Umbilical cord (tissue), 2 donors: ENCODE results near the gene CCDC34. TPM values are rescaled to one million over a fixed set of nuclear protein-coding genes. Genes with fewer than 3 reads are reported as not detected.
A peak's percentile ranks its signal among the peaks of the same experiment; 100 is the strongest.

ENCODE experiments used
- DNase-seq: peaks from one replicate; pipeline ENCODE4 v3.0.0-alpha.2; 2015; ENCODE audit warnings: low spot score
- total RNA-seq: library from RNA; depleted of rRNA; stranded (reverse); fragments of >200 nt; gene quantifications from one replicate; pipeline ENCODE4 v1.2.3, GENCODE V29; 2014; ENCODE audit warnings: low replicate concordance; ENCODE audit not compliant: insufficient read depth

CCDC34 gene, protein sequence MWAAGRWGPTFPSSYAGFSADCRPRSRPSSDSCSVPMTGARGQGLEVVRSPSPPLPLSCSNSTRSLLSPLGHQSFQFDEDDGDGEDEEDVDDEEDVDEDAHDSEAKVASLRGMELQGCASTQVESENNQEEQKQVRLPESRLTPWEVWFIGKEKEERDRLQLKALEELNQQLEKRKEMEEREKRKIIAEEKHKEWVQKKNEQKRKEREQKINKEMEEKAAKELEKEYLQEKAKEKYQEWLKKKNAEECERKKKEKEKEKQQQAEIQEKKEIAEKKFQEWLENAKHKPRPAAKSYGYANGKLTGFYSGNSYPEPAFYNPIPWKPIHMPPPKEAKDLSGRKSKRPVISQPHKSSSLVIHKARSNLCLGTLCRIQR
- total RNA-seq = 9.4 TPM

DNA sequence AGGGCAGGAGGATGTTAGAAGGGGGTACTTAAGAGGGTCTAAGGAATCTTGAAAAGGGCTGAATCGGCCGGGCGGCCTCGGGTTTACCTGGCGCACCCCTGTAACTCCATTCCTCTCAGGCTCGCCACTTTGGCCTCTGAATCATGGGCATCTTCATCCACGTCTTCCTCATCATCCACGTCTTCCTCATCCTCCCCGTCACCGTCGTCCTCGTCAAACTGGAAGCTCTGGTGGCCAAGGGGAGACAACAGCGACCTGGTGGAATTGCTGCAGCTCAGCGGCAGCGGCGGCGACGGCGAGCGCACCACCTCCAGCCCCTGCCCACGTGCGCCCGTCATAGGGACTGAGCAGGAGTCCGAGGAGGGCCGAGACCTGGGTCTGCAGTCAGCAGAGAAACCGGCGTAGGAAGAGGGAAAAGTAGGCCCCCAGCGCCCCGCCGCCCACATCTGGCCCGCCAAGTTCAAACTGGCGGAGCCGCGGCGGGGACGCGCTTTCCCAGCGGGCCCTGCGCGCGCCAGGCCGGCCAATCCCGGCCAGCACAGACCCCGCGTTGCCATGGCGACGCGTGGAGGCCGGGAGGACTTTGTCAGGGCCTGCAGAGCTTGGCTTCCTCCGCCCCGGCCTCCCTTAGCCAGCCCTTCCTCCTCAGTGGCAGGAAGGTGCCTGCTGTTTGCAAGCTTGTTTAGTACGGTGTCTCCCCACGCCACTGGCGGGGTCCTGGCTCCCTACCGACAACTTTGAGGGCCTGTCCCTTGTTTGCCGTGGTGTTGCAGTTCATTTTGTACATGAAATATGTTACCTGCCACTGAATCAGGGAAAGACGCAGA is at the start of gene CCDC34:
TSS of gene CCDC34 (minus strand) at position 467 of the 827 bp plus-strand sequence. CDS start at position 446, 21 bp downstream.
- peak; percentile 97 for DNase-seq

DNA sequence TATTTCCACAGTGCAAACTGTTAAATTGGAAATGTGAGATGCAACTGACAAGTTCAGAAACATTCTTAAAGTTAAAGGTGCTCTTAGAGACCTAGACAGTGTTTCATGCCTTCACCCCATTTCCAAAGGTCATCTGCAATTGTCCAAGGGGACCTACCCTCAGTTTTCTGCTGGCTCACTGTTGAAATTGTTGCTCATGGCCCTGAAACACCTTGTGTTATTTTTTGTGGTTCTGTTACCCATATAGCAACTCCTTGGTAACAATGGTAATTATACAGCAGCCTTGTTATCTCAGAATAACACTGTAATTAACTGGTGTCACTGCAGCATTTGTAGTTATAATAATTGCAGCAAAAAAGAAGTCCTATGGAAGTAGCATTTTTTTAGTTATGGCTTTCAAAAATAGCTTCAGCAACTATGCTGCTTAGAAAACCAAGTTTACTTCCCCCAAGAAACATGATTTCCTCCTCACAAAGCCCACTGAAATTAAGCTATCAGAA is 49.2 kb upstream of the CCDC34 start:
- no peak for DNase-seq

DNA sequence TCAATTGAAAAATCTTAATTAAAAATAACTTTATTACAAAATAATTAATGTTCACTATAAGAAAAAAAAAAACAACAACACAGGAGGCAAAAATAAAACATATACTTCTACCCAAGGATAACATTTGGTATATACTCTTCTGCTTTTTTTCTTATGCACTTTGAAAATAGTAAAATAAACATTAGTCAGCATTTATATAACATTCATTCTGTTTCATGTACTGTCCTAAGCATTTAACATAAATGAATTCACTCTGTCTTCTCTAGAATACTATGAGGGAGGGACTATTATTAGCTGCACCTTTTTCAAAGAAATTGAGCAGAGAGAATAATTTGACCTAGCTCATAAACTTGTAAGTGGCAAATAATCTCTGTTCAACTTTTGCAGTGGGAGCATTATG is 48.3 kb upstream of the CCDC34 start:
- no peak for DNase-seq

DNA sequence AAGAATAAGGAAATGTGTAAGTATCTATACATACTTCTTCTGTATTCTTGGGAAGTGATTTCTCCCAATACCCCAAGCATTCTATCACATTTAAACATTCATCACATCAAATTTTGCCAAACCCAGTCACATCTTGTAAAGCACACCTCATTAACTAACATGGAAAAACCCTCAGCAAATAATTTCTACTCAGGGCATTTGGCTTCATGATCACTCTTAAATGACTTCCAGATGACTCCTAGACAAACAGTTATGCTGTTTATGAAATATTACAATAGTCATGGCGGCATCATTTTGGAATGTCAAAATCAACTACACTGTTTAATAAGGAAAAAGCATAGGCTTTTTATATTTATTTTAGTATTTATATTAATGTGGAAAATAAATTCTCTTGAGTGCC is 47.3 kb upstream of the CCDC34 start:
- DNase-seq = no peak

DNA sequence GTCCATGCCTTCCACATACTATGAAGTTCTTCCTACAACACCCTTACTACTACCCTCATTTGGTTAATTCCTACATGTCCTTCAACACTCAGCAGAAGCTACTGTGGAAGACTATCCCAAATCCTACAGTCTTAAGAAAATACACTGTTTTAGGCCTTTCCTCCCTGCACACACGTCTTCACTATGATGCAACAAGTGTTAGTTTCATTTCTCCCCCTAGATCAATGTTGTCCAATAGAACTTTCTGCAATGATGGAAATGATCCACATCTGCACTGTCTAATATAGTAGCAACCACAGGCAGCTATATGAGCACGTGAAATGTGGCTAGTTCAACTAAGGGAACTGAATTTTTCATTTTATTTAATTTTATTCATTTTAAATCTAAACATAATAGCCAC is 46.7 kb upstream of the CCDC34 start:
- no peak for DNase-seq

DNA sequence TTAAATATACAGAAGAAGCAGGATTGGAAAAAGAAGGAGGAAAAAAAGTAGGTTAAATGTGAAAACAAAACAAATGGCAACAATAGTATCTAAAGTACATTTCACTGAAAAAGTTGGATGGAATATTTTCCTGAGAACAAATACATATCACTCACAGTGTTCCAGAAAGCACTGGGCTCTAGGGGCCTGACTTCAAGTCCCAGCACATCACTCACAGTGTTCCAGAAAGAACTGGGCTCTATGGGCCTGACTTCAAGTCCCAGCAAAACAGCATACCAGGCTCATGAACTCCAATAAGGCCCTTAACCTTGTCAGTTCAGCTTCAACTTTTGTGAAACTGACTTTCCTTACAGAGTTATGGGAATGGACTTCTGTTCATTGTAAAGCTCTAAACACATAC is 46.0 kb upstream of the CCDC34 start:
- no peak for DNase-seq

DNA sequence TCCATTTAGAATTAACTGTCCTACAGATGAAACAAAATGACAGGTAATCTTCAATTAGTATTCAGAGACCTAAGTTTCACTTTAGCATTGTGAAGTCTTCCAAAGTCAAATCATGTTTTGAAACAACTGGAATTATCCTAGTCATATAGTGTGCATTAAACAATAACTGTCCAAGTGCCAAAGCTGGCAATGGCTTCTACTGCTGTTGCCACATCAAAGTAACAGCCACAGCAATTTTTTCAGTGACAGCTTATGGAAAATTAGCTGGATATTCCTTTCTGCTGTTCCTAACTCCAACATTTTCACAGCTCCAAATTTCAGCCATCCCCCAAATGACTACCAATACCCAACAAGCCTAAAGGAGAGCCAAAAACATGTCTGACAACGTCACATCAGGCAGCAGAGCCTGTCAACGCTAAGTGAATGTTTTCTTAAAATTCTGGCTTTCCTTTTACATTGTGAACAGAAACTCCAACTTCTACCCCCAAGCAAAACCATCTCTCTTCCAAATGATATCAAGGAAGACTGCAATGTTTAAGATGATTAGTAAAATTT is 45.3 kb upstream of the CCDC34 start:
- DNase-seq = no peak

DNA sequence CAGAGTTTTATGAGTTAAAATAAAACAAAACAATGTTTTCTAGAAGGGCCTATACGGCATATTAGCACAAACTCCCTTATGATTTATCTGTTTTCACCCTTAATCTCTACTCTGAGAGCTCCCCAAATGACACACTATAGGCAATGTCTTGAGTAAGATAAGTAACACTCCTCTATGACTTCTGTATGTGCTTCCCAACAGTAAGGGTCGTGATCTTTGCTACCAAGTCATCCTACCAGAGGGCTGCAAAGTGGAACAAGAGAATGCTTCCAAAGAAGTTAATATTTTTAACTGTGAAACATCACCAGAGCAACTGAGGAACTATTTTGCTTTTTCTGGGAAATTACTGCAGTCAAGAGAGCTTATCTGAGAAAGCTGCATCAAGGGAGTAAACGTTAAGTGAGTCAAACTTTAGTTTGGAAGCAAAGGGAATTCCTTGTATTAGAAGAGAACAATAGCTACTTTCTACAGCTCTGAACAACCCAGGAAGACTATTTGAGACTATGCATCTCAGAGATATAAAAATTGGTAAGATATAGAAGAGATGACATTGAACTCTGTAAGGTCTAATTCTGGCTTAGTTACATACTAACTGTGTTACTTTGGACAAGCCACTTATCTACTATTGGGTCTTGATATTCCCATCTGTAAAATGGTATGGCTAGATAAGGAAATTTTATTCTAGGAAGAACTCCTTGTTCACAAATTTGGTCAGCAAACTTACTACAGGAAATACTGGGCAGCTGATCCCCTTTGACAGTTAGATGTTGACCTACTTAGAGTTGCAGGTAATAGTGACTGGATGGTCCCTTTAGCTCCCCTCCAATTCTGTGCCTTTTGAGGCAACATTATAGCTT is 43.7 kb upstream of the CCDC34 start:
- DNase-seq = no peak

DNA sequence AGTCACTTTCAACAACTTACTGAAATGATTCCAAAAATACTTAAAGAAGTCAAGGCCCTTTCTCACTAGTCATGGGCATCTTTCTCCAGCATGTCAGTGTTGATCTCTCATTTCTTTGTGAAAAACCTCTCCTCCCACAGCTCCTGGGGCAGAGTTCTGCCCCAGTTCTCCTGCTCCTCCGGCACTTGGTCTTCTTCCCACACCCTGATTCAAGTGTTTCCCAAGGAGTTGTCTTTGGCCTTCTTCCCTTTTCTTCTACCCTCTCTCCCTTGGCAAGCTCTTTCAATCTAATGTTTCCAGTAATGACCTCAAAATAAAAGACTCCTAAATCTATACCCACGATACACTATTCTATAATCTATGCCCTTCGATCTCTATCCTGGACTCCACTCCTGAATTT is 42.1 kb upstream of the CCDC34 start:
- DNase-seq = no peak

DNA sequence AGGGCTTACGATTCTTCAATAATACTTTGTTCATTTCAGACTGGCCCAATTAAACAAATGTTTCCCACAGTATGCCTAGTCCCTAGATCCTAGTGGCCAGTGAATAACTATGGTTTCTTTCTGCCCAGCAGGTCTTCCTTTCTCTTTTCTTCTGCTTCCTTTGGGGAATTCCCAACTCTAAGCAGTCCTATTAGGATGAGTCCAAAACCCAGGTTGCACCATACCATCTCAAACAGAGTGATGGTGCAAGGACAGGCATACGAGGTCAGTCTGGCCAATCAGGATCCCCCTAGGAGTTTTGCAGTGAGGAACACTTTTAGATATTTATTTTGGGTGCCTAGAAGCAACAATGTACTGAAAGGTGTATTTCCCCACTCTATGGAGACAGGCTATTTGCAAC is 41.4 kb upstream of the CCDC34 start:
- DNase-seq = no peak

DNA sequence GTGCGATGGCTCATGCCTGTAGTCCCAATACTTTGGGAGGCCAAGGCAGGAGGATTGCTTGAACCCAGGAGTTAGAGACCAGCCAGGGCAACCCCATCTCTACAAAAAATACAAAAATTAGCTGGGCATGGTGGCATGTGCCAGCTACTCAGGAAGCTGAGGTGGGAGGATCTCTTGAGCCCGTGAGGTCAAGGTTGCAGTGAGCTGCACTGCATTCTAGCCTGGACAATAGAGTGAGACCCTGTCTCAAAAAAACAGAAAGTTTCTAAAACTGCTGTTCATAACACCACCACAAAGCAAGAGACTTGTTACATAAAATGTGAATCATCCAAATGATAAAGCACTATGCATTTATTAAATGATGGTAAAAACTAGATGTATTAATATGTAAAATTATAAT is 40.2 kb upstream of the CCDC34 start:
- DNase-seq = no peak

DNA sequence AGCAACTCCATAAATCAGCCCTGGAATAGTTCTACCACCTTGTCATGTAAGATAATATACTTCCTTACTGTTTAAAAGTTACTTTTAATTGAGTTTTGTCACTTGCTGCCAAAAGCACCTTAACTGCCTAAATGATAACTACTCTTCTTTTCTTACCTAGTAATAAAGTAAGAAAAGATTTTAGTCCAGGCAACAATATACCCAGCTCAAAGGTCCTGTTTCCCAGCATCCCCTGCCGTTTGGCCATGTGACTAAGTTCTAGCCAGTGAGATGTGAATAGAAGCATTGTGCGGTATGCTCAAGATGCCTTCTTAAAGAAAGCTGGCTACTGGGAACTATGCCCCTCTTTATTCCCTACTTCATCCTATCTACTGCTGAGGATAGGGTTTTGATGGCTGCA is 39.4 kb upstream of the CCDC34 start:
- DNase-seq = no peak

DNA sequence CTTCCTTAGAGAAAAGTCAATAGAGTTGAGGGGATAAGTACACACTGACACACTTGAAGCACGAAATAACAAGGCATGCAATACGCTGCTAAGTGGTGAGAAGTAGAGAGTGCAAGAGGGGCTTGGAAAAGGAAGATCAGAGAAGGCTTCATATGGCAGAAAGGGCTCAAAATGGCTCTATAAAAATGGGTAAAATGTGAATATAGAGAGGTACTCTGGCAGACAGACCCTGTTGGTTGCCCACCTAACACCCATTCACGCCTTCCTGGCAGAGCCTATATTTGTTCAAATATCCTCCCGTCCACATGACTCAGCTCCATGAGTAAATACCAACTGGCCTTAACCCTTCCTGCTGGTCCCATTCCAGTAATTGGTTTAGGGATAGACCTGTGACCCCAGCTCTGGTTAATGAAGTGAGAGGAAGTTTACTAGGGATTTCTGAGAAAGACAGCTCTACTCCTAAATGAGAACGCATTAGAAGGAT is 38.9 kb upstream of the CCDC34 start:
- DNase-seq = no peak

DNA sequence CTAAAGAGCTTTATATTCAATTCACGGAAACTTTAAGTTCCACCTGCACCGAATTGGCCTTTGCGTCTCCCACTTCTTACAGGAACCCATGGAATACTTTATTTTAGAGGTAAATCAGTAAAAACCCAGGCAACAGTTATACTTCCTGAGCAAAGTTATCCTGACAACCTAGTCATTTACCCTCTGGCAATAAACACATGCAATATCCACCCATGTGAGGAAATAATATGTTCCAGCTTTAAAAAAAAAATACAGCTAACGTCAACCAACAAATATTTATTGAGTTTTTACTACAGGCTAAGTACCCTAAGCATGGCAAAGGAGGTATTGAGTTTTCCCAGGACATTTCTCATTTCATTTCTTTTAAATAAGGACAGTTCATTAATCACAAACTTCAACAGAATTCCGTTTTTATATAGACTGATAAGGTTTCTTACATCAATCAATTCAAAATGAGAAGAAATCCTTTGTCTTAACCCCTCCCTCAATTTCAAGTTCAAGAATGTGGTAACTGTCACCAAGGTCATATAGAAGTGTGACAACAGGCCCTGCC is 38.3 kb upstream of the CCDC34 start:
- no peak for DNase-seq

DNA sequence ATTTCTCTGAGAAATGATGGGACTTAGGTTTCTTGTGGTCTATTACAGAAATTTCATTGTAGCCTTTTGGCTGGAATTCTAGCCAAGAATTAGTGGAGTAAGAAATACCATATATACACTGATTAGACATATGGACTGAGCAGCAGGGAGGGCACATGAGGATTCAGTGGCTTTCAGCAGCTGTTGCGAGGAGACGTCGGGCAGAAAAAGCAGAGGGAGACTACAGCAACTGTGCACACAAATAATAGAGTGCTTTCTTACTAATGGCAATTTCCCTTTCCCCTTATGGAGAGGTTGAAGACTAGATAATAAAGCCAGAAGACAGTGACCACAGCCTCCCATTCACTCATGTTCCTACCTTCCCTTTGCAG is 35.4 kb upstream of the CCDC34 start:
- DNase-seq = no peak

DNA sequence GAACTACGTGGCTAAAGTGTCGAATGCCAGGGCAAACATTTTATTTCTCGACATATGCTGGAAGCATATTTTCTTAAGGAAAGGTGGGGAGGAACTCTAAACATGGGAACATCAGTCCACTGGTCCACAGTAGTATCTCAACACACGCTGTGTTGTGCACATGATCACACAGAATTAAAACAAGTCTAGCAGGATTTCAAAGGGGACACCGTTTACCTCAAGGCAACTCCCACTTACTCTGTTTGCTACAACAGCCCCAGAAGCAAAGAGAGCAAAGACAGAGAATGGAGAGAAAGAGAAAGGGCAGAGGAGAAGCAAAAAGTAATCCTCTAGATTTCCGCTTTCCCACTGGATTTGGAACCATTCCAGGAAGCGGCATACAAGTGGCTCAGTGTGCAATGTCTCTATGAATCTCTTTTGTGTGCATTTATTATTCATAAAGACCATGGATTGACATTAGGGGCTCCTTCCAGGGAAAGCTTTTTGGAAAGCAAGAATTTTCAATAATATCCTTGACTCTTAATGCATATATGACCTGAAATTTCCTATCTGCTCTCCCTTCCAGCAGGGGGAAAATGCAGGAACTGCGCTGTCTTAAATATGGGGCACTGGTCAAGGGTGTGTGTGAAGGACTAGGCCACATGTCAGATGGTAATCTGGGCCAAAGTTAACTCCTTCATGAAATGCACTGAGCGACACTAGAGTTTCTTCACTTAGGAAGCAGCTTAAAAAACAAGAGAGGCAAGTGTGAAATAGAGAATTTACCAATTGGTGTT is 34.8 kb upstream of the CCDC34 start:
- DNase-seq = peak; percentile 40

DNA sequence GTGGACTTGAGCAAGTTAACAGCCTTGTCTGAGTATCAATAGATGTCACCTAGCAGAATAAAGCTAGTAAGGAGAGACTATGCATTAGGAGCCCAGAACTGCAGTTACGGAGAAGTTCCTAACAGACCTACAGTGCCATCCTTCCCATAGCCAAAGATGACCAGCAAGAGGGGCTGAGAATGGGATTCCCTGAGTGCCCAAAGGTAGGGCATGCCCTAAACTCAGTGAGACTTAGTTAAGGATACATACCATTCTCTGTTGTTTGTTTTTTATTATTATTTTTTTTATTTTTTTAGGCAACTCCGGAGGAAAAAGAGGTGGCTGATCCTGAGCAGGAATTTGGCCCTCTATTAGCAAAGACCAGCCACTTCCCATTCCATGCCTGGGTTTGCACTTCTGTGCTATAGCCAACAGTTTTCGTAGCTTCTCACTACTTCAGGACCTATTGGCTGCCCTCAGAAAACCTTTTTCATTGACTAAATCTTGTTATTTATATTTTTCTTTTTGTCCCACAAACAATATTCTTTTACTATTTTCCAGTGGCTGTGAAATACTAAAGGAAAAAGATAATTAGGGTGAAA is 33.3 kb upstream of the CCDC34 start:
- no peak for DNase-seq

DNA sequence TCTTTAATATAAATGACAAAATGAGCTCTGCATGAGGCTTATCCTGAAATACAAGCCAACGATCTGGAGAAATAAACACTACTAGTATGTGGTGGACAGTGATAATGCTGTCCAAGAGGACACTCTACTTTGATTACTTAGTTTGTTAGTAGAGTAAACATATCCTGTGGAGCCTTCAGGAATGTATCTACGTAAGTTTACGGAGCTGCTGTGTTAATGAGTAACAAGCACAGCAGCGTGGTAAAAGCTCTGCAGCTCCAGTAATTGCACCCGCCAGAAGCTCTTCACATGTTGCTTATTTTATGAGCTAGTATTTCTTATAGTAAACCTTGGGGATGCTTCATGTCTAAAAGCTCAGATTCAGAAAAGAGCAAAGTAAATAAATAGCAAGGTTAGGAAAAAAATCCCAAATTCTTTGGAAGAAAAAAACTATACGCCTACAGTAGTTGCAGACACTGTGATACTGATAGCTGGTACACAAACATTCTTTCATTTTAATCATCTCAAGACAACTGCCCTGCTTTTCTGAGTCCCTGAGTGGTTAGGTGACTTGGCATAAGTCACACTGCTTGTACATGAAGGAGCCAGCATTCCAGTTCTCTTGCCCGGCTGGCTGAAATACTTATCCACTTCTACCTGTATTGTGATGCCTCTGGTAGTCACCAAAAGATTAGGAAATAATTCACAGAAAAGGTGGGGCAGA is 32.7 kb upstream of the CCDC34 start:
- no peak for DNase-seq

DNA sequence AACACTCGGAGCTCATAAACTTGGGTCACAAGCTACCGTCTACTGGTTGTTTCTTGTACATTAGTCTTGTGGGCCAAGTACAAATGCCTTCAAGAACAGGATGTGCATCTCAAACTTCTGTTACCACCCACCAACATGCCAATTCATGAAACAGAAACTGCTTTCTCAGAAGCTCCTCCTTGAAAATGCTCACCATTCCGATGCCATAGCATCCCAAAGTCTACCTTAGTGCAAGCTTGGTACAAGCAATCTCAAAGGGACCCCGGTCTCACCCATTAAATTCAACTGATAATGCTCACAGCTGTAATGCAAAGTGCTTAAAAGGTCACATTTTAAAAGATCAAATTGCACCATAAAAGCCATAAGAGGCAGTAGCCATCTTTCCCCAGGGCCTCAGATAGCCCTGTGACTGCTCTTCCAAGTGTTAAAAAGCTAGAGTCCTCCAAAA is 31.8 kb upstream of the CCDC34 start:
- no peak for DNase-seq
